NCI-H2107 treated with DMSO at 0.1 percent for 48 hours (cell line): Measurements from ENCODE around the gene TNFRSF18.
"Not testable (repeated sequence)": the region's sequence is repeated elsewhere in the genome, so short reads cannot be mapped to it uniquely, and the experiment has no call there.

Experiments
- DNase-seq: peaks from one replicate; lab custom pipeline; 2025; ENCODE audit not compliant: unreplicated experiment; lab: John Stamatoyannopoulos, UW

Gene TNFRSF18

GRCh38 chr1:1179983-1180861 is 26.2 kb downstream of the TNFRSF18 start:
- no peak for DNase-seq

- no peak for DNase-seq
Measured at GRCh38 chr1:1179346-1179982, 26.9 kb downstream of the TNFRSF18 start.

GRCh38 chr1:1178794-1179331 is 27.5 kb downstream of the TNFRSF18 start:
- DNase-seq, result no peak

- no peak for DNase-seq
Measured at GRCh38 chr1:1177452-1178206, 28.8 kb downstream of the TNFRSF18 start.

- DNase-seq, result no peak
Measured at GRCh38 chr1:1176931-1177330, 29.5 kb downstream of the TNFRSF18 start.

- not testable (repeated sequence) for DNase-seq
Measured at GRCh38 chr1:1176063-1176761, 30.2 kb downstream of the TNFRSF18 start.

- DNase-seq, result no peak
Measured at GRCh38 chr1:1175221-1176062, 30.9 kb downstream of the TNFRSF18 start.

- no peak for DNase-seq
Measured at GRCh38 chr1:1173793-1174415, 32.5 kb downstream of the TNFRSF18 start, which contains the start of gene TTLL10. TSS of gene TTLL10 (plus strand) at chr1:1173880. CDS start at chr1:1179216, 5,336 bp downstream.

- no peak for DNase-seq
Measured at GRCh38 chr1:1173061-1173792, 33.2 kb downstream of the TNFRSF18 start.

GRCh38 chr1:1171546-1172340 is 34.6 kb downstream of the TNFRSF18 start:
- DNase-seq, result no peak

GRCh38 chr1:1171161-1171545 is 35.2 kb downstream of the TNFRSF18 start:
- DNase-seq, result no peak

- no peak for DNase-seq
Measured at GRCh38 chr1:1170215-1171091, 35.9 kb downstream of the TNFRSF18 start.

- DNase-seq, result no peak
Measured at GRCh38 chr1:1169429-1170214, 36.8 kb downstream of the TNFRSF18 start.

- DNase-seq, result no peak
Measured at GRCh38 chr1:1168451-1169411, 37.7 kb downstream of the TNFRSF18 start.

- no peak for DNase-seq
Measured at GRCh38 chr1:1167841-1168450, 38.4 kb downstream of the TNFRSF18 start.
